ENCODE results near the gene RPL29.

DNA sequence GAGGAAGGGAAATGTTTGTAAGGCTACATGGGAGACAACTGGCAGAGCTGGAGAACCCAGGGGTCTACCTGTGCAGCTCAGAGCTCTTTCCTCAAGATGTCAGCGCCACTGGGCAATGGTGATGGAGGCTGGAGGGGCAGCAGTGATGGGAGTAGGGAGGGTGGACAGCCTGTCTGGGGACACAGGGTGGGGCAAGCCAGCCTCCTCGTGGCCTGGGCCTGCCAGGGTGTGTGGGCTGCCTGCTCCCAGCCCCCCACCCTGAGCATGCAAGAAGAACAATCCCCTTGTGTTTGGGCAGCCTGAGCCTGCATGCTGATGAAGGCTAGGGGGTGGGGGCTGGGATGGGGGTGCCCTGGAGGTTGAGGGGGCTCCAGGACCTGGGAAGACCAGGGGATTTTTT, 29.7 kb downstream of the RPL29 start:
- TF ChIP-seq POLR2AphosphoS5 (IDR thresholded peaks at IDR 0.05; ENCODE audit: low read depth, low read length) (no peak), POLR2A (IDR thresholded peaks at IDR 0.05; ENCODE audit: low read depth, low read length) (no peak), POU2F2 (IDR thresholded peaks at IDR 0.05; ENCODE audit: low read depth, low read length) (no peak), SPI1 (IDR thresholded peaks at IDR 0.05; ENCODE audit: low read depth, low read length) (no peak), TAF1 (IDR thresholded peaks at IDR 0.05; ENCODE audit: low read depth, low read length) (no peak), PAX5 (IDR thresholded peaks at IDR 0.05; ENCODE audit: insufficient read depth, low read length, severe bottlenecking) (no peak)
